Neural cell (in vitro differentiated cells): ENCODE results near the gene HBD.

Experiments used
- EZH2 ChIP-seq: fragments of 200-600, 300-800 bp; shearing (Covaris generic), sonication (generic); IDR thresholded peaks from 2 replicates; pipeline ENCODE4 v1.6.1; 2014; ENCODE audit warnings: antibody characterized with exemption, low read length, borderline replicate concordance, mild to moderate bottlenecking; ENCODE audit not compliant: insufficient read depth, poor library complexity, severe bottlenecking
- MXI1 ChIP-seq: fragments of 450-650 bp; conservative IDR thresholded peaks from 2 replicates; pipeline ENCODE4 v1.6.1; 2014; ENCODE audit warnings: antibody characterized with exemption, mild to moderate bottlenecking; ENCODE audit not compliant: poor library complexity, severe bottlenecking
- POLR2AphosphoS5 ChIP-seq: IDR thresholded peaks from 2 replicates; pipeline ENCODE4 v1.6.1; 2012
- RAD21 ChIP-seq: fragments of 450-650 bp; conservative IDR thresholded peaks from 2 replicates; pipeline ENCODE4 v1.6.1; 2014; ENCODE audit warnings: antibody characterized with exemption, mild to moderate bottlenecking, moderate library complexity
- TF ChIP-seq, protein P1 (sequence below): fragments of 450-650 bp; IDR thresholded peaks from 2 replicates; pipeline ENCODE4 v1.5.1; 2014; ENCODE audit warnings: antibody characterized with exemption, mild to moderate bottlenecking, moderate library complexity; ENCODE audit not compliant: poor library complexity, severe bottlenecking

GRCh38 chr11:5232821-5233220, 1.5 kb downstream of the HBD start:
- TF ChIP-seq, protein P1, sequence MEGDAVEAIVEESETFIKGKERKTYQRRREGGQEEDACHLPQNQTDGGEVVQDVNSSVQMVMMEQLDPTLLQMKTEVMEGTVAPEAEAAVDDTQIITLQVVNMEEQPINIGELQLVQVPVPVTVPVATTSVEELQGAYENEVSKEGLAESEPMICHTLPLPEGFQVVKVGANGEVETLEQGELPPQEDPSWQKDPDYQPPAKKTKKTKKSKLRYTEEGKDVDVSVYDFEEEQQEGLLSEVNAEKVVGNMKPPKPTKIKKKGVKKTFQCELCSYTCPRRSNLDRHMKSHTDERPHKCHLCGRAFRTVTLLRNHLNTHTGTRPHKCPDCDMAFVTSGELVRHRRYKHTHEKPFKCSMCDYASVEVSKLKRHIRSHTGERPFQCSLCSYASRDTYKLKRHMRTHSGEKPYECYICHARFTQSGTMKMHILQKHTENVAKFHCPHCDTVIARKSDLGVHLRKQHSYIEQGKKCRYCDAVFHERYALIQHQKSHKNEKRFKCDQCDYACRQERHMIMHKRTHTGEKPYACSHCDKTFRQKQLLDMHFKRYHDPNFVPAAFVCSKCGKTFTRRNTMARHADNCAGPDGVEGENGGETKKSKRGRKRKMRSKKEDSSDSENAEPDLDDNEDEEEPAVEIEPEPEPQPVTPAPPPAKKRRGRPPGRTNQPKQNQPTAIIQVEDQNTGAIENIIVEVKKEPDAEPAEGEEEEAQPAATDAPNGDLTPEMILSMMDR: no peak
- TF ChIP-seq RAD21 (no peak), EZH2 (no peak), POLR2AphosphoS5 (no peak), MXI1 (no peak)
